RWPE2 (cell line): Measurements from ENCODE around the gene C11orf87.
A peak's percentile ranks its signal among the peaks of the same experiment; 100 is the strongest.

ENCODE experiments used
- ATAC-seq: fragments of 200-7000 bp; cut with Tn5 transposase; 3 replicates; pipeline ENCODE4 v1.9.1; 2021; ENCODE audit warnings: low read depth
- DNase-seq: peaks from one replicate; pipeline ENCODE4 v3.0.0-alpha.2; 2020; ENCODE audit warnings: low spot score
- H3K27ac ChIP-seq: fragments of 450-650 bp; 2 replicates; pipeline ENCODE4 v1.5.1; 2017; ENCODE audit warnings: mild to moderate bottlenecking; ENCODE audit not compliant: poor library complexity, severe bottlenecking
- H3K27me3 ChIP-seq: fragments of 250-450 bp; sonication (Bioruptor Pico); 2 replicates; pipeline ENCODE4 v1.5.1; 2021; ENCODE audit warnings: mild to moderate bottlenecking, moderate library complexity; ENCODE audit not compliant: insufficient read depth, poor library complexity, severe bottlenecking
- H3K36me3 ChIP-seq: fragments of 250-450 bp; sonication (Bioruptor Pico); 2 replicates; pipeline ENCODE4 v1.5.1; 2020; ENCODE audit warnings: low read depth, mild to moderate bottlenecking, moderate library complexity
- H3K4me1 ChIP-seq: fragments of 250-450 bp; sonication (Bioruptor Pico); 2 replicates; pipeline ENCODE4 v1.5.1; 2021; ENCODE audit warnings: mild to moderate bottlenecking, moderate library complexity; ENCODE audit not compliant: insufficient read depth, poor library complexity, severe bottlenecking
- H3K4me3 ChIP-seq: fragments of 250-450 bp; sonication (Bioruptor Pico); 2 replicates; pipeline ENCODE4 v1.5.1; 2021; ENCODE audit warnings: mild to moderate bottlenecking, moderate library complexity; ENCODE audit not compliant: severe bottlenecking
- H3K9me3 ChIP-seq: fragments of 250-450 bp; sonication (Bioruptor Pico); 2 replicates; pipeline ENCODE4 v1.5.1; 2021; ENCODE audit warnings: mild to moderate bottlenecking, moderate library complexity; ENCODE audit not compliant: severe bottlenecking
- TF ChIP-seq, protein P1 (sequence below): fragments of 450-650 bp; IDR thresholded peaks from one replicate; pipeline ENCODE4 v1.5.1; 2017; ENCODE audit warnings: mild to moderate bottlenecking, moderate library complexity; ENCODE audit not compliant: poor library complexity, severe bottlenecking

C11orf87 gene

DNA sequence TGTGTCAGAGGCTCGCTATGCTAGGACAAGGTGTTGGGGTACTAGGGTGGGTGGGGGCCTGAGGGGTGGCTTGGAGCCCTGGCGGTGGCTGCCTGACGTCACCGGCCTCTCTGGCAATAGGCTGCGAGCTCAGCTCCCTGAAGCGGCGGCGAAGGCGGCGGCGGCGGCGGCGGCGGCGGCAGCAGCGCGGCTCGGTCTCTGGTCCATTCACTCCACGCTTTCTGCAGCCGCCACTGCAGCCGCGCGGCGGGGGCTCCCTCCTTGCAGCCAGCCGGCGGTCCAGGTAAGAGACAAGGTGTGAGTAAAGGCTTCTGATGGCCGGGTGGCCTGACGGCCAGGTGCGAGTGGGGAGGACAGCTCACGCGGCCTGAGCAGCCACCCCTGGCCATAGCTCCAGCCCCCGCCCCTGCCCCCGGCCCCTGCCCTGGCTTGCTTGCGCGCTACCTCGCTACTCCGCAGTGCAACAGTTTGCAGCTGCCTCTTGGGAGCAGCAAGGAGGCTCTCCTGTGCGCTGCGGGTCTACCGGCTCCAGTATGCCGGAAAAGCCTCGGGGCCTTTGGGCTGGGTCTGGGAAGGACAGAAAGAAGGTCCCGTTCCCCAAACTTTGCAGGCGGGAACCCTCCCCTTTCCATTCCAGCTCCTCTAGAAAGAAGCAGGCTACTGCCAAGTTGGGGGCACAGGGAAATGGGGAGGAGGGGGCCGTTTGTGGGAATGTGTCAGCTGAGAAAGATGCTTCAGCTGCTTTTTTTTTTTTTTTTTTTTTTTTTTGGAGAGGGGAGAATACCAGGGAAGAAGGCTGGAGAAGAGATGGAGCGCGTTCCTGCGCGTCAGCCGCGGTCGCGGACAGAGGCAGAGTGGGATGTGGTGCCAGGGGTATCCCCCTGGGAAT lies at the start of gene C11orf87:
C11orf87 (plus strand) TSS at position 210 of the 889 bp plus-strand sequence. CDS start 1,444 bp downstream, outside the sequence.
- Histone ChIP-seq H3K36me3 (no peaks in the 10 kb centered on the region), H3K9me3 (no peaks in the 10 kb centered on the region), H3K27ac (no peak within 1 kb of the TSS), H3K4me3 (no peak within 1 kb of the TSS), H3K27me3 (peaks cover 46% of the 10 kb centered on the region), H3K4me1 (no peaks in the 10 kb centered on the region)
- TF ChIP-seq, protein P1, sequence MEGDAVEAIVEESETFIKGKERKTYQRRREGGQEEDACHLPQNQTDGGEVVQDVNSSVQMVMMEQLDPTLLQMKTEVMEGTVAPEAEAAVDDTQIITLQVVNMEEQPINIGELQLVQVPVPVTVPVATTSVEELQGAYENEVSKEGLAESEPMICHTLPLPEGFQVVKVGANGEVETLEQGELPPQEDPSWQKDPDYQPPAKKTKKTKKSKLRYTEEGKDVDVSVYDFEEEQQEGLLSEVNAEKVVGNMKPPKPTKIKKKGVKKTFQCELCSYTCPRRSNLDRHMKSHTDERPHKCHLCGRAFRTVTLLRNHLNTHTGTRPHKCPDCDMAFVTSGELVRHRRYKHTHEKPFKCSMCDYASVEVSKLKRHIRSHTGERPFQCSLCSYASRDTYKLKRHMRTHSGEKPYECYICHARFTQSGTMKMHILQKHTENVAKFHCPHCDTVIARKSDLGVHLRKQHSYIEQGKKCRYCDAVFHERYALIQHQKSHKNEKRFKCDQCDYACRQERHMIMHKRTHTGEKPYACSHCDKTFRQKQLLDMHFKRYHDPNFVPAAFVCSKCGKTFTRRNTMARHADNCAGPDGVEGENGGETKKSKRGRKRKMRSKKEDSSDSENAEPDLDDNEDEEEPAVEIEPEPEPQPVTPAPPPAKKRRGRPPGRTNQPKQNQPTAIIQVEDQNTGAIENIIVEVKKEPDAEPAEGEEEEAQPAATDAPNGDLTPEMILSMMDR = no peak
- ATAC-seq = peak; percentile 49; the same call in 2 of the 3 replicates
- DNase-seq = no peak

DNA sequence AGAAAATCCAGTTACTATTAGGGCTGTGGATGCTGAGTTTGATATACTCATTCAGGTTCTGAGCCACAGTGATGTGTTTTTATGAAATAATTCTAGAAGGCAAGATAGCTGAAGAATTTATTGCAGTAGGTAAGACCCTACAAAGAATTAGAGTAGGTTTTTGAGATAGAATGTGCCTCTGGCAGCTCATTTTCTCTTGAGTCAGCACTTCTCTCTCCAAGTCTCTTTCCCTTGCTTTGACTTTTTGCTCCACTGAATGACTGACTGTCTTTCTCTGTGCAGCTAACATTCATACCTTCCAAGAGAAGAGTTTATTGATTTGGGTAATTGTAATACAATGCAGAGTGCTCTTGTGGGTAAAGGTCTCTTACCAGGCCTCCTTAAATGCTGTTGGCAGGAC lies 48.0 kb upstream of the C11orf87 start:
- H3K9me3 ChIP-seq = no peaks in the 10 kb centered on the region
- H3K36me3 ChIP-seq = no peaks in the 10 kb centered on the region
- TF ChIP-seq, protein P1 = no peak
- ATAC-seq (no peak), DNase-seq (no peak)
- H3K27ac ChIP-seq = no peak overlapping the region
- H3K27me3 ChIP-seq = no peaks in the 10 kb centered on the region
- no peaks in the 10 kb centered on the region for H3K4me1 ChIP-seq
- H3K4me3 ChIP-seq = no peak overlapping the region

DNA sequence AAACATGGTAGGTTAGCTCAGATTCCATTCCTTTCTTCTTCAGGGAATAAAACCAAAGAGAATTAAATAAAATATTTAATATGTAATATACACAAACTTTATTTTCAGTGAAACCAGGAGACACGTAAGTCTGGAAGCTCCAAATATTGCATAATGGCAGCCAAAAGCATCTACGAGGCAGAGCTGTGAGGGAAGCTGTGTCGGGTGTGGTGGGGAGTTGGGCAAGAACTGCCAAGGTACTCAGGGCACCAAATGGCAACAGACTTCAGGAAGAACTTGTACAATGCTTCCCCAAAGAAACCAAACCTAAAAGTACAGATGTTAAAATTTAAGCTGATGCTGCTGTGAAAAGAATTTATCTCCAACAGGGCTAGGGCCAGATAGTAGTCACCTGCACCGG lies 47.5 kb upstream of the C11orf87 start:
- Histone ChIP-seq H3K36me3 (no peaks in the 10 kb centered on the region), H3K9me3 (no peaks in the 10 kb centered on the region), H3K27me3 (no peaks in the 10 kb centered on the region), H3K27ac (no peak overlapping the region), H3K4me1 (no peaks in the 10 kb centered on the region), H3K4me3 (no peak overlapping the region)
- DNase-seq (no peak), ATAC-seq (no peak)
- TF ChIP-seq, protein P1 = no peak

DNA sequence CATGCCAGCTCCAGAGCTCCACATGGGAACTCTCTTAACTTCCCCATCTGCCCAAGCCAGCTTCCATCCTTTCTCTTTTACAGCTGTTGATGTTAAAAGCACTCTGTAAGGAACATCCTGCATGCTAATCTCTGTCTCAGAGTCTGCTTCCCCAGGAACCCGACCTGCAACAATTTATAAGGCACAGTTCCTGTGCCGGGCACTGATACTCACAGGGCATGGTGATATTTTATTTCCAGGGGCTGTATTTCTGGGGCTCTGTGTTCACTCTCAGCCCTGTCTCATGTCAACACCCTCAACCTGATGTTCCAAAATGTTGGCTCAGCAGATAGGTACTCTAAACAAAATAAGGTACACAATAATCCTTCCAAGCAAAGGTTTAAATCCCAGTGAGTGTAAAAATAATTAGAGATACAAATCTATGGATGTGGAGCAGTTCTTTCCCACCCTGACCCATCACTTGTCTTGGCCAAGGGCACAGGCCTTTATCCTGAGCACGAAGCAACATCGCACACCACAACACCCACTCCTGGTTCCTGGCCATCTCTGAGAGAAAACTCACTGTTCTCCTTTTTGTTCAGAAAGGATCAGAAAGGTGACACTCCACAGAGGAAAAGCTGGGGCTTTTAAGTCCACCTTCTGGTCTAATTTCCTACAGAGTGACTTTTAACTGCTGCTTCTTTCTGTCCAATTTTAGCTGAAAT lies 44.8 kb upstream of the C11orf87 start:
- ATAC-seq (no peak), DNase-seq (no peak)
- Histone ChIP-seq H3K9me3 (no peaks in the 10 kb centered on the region), H3K27me3 (no peaks in the 10 kb centered on the region), H3K4me3 (no peak overlapping the region), H3K27ac (no peak overlapping the region), H3K36me3 (no peaks in the 10 kb centered on the region), H3K4me1 (no peaks in the 10 kb centered on the region)
- TF ChIP-seq, protein P1 = no peak

DNA sequence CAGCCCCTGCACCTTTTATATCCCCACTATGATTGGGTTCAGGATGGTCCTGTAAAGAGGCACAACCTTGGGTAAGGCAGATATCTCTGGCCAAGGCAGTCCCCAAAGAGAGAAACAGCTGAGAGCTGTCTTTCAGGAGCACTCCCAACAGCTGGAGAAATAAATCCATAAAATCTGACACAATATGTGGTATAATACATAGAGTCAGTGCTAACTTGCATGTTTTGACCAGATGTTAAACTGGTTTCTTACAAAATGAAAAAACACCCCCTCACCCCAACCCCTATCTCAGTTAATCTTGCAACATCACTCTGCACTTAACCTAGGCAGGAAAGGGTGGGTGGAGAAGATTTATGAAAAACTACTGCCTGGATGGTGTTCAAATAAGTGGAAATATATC lies 44.0 kb upstream of the C11orf87 start:
- no peak overlapping the region for H3K4me3 ChIP-seq
- ATAC-seq = no peak
- H3K9me3 ChIP-seq = no peaks in the 10 kb centered on the region
- no peak for DNase-seq
- H3K27ac ChIP-seq = no peak overlapping the region
- H3K36me3 ChIP-seq = no peaks in the 10 kb centered on the region
- no peaks in the 10 kb centered on the region for H3K27me3 ChIP-seq
- H3K4me1 ChIP-seq = no peaks in the 10 kb centered on the region
- TF ChIP-seq, protein P1 = no peak
